ENCODE results near the gene CGNL1.

The CGNL1 gene

DNA sequence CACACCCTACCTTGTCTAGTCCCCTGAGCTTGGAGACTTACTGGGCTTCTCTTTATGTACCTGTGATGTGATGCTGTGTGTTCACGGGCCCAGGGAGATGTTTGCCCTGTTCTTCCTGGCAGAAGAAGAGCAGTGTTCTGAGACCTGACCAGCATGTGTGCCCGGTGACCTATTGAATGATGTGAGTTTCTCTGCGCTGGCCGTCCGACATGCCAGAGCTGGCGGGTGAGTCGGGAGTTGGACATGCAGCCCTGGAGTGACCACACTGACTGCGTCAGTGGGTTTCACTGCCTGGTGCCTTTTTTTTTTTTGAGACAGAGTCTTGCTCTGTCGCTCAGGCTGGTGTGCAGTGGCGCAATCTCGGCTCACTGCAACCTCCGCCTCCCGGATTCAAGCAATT is 42.3 kb downstream of the CGNL1 start:
- DNase-seq (ENCODE audit: low read depth, low spot score), result no peak
- no peak for TF ChIP-seq CTCF (IDR thresholded peaks at IDR 0.05; ENCODE audit: insufficient read depth, low read length, missing control alignments)
- POLR2A ChIA-PET, result no interaction called here
- CTCF ChIA-PET, result no interaction called here
- no peak overlapping the region for H3K4me3 ChIP-seq (ENCODE audit: low read depth, low read length)

GRCh38 chr15:57419335-57419734 is 43.0 kb downstream of the CGNL1 start:
- ChIA-PET CTCF (no interaction called here), POLR2A (no interaction called here)
- no peak overlapping the region for H3K4me3 ChIP-seq (ENCODE audit: low read depth, low read length)
- no peak for TF ChIP-seq CTCF (IDR thresholded peaks at IDR 0.05; ENCODE audit: insufficient read depth, low read length, missing control alignments)
- no peak for DNase-seq (ENCODE audit: low read depth, low spot score)

DNA sequence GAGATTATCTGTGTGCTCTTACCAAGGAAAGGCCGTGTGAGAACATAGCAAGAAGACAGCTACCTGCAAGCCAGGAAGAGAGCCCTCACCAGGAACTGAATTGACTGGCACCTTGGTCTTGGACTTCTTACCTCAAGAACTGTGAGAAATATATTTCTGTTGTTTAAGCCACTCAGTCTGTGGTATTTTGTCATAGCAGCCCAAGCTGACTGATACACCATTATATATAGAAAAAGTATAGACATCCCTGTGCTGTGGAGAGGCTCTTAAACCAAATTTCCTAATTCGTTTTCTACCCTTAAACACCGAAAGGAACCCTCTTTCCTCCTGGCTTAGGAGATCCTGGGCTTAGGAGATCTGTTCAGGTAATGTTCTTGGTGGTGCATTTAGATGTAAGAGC is 44.8 kb downstream of the CGNL1 start:
- CTCF ChIA-PET, result no interaction called here
- no peak overlapping the region for H3K4me3 ChIP-seq (ENCODE audit: low read depth, low read length)
- no peak for TF ChIP-seq CTCF (IDR thresholded peaks at IDR 0.05; ENCODE audit: insufficient read depth, low read length, missing control alignments)
- POLR2A ChIA-PET, result no interaction called here
- DNase-seq (ENCODE audit: low read depth, low spot score), result no peak

GRCh38 chr15:57421551-57421950 is 45.2 kb downstream of the CGNL1 start:
- no peak for TF ChIP-seq CTCF (IDR thresholded peaks at IDR 0.05; ENCODE audit: insufficient read depth, low read length, missing control alignments)
- CTCF ChIA-PET, result no interaction called here
- no peak for DNase-seq (ENCODE audit: low read depth, low spot score)
- no peak overlapping the region for H3K4me3 ChIP-seq (ENCODE audit: low read depth, low read length)
- POLR2A ChIA-PET, result no interaction called here

GRCh38 chr15:57422113-57422754 is 45.9 kb downstream of the CGNL1 start:
- POLR2A ChIA-PET, result no interaction called here
- CTCF ChIA-PET, result no interaction called here
- H3K4me3 ChIP-seq (ENCODE audit: low read depth, low read length), result no peak overlapping the region
- no peak for TF ChIP-seq CTCF (IDR thresholded peaks at IDR 0.05; ENCODE audit: insufficient read depth, low read length, missing control alignments)
- DNase-seq (ENCODE audit: low read depth, low spot score), result no peak

DNA sequence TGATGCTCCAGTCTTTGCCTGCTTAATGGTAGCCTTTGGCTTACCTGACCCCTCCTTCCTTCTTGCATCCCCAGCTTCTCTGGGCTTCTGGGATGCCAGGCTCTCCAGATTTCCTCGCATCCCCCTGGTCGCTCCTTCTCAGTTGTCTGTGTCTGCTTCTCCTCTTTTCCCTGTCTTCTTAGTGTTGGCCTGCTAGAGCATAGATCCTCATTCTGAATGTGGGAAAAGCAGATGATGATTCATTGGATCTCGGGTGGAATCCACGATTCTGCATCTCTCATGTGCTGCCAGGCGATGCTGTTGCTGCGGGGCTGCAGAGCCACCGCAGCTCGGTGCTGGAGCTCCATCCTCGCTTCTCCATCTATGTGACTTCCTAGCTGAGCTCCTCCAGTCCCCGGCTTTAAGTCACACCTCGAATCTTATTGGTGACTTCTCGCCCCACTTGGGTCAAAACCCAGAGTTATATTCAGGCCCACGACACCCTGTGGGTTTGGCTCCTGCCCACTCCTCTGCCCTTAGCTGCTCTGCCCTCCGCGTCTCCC is 47.4 kb downstream of the CGNL1 start:
- POLR2A ChIA-PET, result no interaction called here
- DNase-seq (ENCODE audit: low read depth, low spot score), result no peak
- no peak for TF ChIP-seq CTCF (IDR thresholded peaks at IDR 0.05; ENCODE audit: insufficient read depth, low read length, missing control alignments)
- CTCF ChIA-PET, result no interaction called here
- H3K4me3 ChIP-seq (ENCODE audit: low read depth, low read length), result no peak overlapping the region
